Tracheal epithelial cell (primary cell): Measurements from ENCODE around the gene EPHA4. TPM values are rescaled to one million over a fixed set of nuclear protein-coding genes. Genes with fewer than 3 reads are reported as not detected.

Experiments used
- total RNA-seq: library from RNA; depleted of rRNA; stranded (reverse); fragments of >200 nt; gene quantifications from 2 replicates; pipeline ENCODE4 v1.2.1, GENCODE V29; 2014

Gene EPHA4
- total RNA-seq = 3.6 and 5.8 TPM in 2 replicates

DNA sequence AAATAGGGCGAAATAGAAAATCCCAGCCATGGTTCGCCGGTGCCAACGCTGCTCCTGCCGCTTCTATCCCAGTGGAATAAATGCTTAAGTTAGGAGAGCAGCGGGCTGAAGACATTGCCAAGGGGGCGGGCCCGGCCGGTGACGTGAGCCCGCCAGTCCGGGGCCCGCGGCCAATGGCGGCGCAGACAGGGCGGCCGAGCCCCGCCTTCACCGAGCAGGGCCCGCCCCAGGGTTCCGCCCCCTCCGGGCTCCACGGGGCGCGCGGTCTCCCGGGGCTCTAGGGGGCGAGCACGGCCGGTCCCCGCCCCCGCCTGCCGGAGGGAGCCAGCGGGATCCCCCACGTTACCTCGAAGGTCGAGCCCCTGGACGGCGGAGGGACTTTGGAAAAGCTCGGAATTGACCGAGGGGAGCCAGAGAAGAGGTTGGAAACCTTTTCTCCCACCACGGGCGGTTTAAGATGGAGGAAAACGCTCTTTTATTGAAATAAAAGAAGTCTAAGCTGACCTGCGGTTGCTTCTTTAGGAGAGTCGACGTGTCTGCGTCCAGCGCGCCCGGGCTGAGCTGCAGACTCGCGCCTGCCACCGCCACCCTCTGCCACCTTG, at the start of gene EPHA4:
TSS of gene EPHA4 (minus strand) at position 86 of the 602 bp plus-strand sequence. CDS start at position 30, 56 bp downstream.

